Smooth muscle cell (in vitro differentiated cells): ENCODE data around the gene TAC3. TPM values are rescaled to one million over a fixed set of nuclear protein-coding genes. Genes with fewer than 3 reads are reported as not detected.

Experiments
- DNase-seq: peaks from one replicate; lab custom pipeline; 2025; ENCODE audit not compliant: unreplicated experiment; lab: John Stamatoyannopoulos, UW
- H2AFZ ChIP-seq: fragments of 200-600 bp; sonication (generic); 2 replicates; pipeline ENCODE4 v1.6.0; 2016; ENCODE audit warnings: antibody characterized with exemption, low read depth, mild to moderate bottlenecking
- H3F3A ChIP-seq: fragments of 200-600 bp; sonication (generic); 2 replicates; pipeline ENCODE4 v1.6.0; 2017; ENCODE audit warnings: antibody characterized with exemption, low read depth
- H3K27ac ChIP-seq: fragments of 200-600 bp; sonication (generic); 2 replicates; pipeline ENCODE4 v1.5.1; 2016; ENCODE audit warnings: low read depth, mild to moderate bottlenecking
- H3K27me3 ChIP-seq: fragments of 200-600 bp; sonication (generic); 2 replicates; pipeline ENCODE4 v1.6.1; 2016; ENCODE audit warnings: low read depth, mild to moderate bottlenecking
- H3K36me3 ChIP-seq: fragments of 200-600 bp; sonication (generic); 2 replicates; pipeline ENCODE4 v1.5.1; 2016; ENCODE audit warnings: low read depth
- H3K4me1 ChIP-seq: fragments of 200-600 bp; sonication (generic); 2 replicates; pipeline ENCODE4 v1.5.1; 2016; ENCODE audit warnings: low read depth
- H3K4me2 ChIP-seq: fragments of 200-600 bp; sonication (generic); 2 replicates; pipeline ENCODE4 v1.6.0; 2016; ENCODE audit warnings: mild to moderate bottlenecking
- H3K4me3 ChIP-seq: fragments of 200-600 bp; sonication (generic); 2 replicates; pipeline ENCODE4 v1.5.1; 2016; ENCODE audit warnings: mild to moderate bottlenecking
- H3K79me2 ChIP-seq: fragments of 200-600 bp; sonication (generic); 2 replicates; pipeline ENCODE4 v1.6.0; 2016; ENCODE audit warnings: low read depth, mild to moderate bottlenecking
- H3K9ac ChIP-seq: fragments of 200-600 bp; sonication (generic); 2 replicates; pipeline ENCODE4 v1.6.0; 2016; ENCODE audit warnings: low read depth
- H3K9me3 ChIP-seq: fragments of 200-600 bp; sonication (generic); replicated peaks from 2 replicates; pipeline ENCODE4 v1.5.1; 2016; ENCODE audit warnings: low read depth
- H4K20me1 ChIP-seq: fragments of 200-600 bp; sonication (generic); 2 replicates; pipeline ENCODE4 v1.6.0; 2016; ENCODE audit warnings: low read depth
- CTCF ChIP-seq: fragments of 200-600 bp; sonication (generic); IDR thresholded peaks from 2 replicates; pipeline ENCODE4 v1.5.1; 2017; ENCODE audit warnings: borderline replicate concordance, mild to moderate bottlenecking, antibody characterized with exemption; ENCODE audit not compliant: insufficient read depth, poor library complexity, severe bottlenecking
- WGBS: methylation state at CpG from one replicate; pipeline ENCODE4 v1.1.7; 2016; ENCODE audit warnings: low lambda C conversion rate; 5-methylcytosine and 5-hydroxymethylcytosine counted together
- polyA plus RNA-seq: library from polyadenylated mRNA; unstranded; fragments of >200 nt; fragmentation: Nextera tagmentation; extraction: Ambion mirVana; gene quantifications from 2 replicates; pipeline ENCODE4 v1.2.1, GENCODE V29; 2016
- total RNA-seq: library from RNA; depleted of rRNA; stranded (reverse); fragments of >200 nt; gene quantifications from 2 replicates; pipeline ENCODE4 v1.2.3, GENCODE V29; 2014

The TAC3 gene
- total and polyA plus RNA-seq, 2 experiments from 2014 or later: 1.7 to 6.3 TPM

GRCh38 chr12:57010627-57011247, 5.6 kb downstream of the TAC3 start:
- Histone ChIP-seq H3K27me3 (no peaks in the 10 kb centered on the region), H4K20me1 (no peaks in the 10 kb centered on the region), H3K79me2 (peaks cover 4% of the 10 kb centered on the region), H3K9me3 (no peaks in the 10 kb centered on the region), H3K36me3 (no peaks in the 10 kb centered on the region), H3K4me1 (no peaks in the 10 kb centered on the region), H3F3A (peaks cover 11% of the 10 kb centered on the region), H3K9ac (no peak overlapping the region), H3K4me2 (no peak overlapping the region), H2AFZ (no peak overlapping the region), H3K4me3 (no peak overlapping the region), H3K27ac (no peak overlapping the region)
- WGBS: 47% methylated on average over 4 of the region's 4 CpGs
- no peak for DNase-seq
- TF ChIP-seq CTCF: no peak

GRCh38 chr12:57009949-57010626, 6.2 kb downstream of the TAC3 start:
- Histone ChIP-seq H3K36me3 (no peaks in the 10 kb centered on the region), H3K4me3 (no peak overlapping the region), H3K27ac (no peak overlapping the region), H4K20me1 (no peaks in the 10 kb centered on the region), H2AFZ (no peak overlapping the region), H3K9ac (no peak overlapping the region), H3K79me2 (peaks cover 11% of the 10 kb centered on the region), H3K27me3 (no peaks in the 10 kb centered on the region), H3K4me2 (no peak overlapping the region), H3F3A (peaks cover 11% of the 10 kb centered on the region), H3K4me1 (peaks cover 5% of the 10 kb centered on the region), H3K9me3 (no peaks in the 10 kb centered on the region)
- no peak for DNase-seq
- 99% methylated on average over 5 of the region's 5 CpGs for WGBS
- TF ChIP-seq CTCF: no peak

GRCh38 chr12:57008178-57008577, 8.2 kb downstream of the TAC3 start:
- H3F3A ChIP-seq: peaks cover 11% of the 10 kb centered on the region
- no peaks in the 10 kb centered on the region for H3K36me3 ChIP-seq
- peak overlapping the region; percentile 26 for H3K27ac ChIP-seq
- no peak overlapping the region for H3K4me3 ChIP-seq
- no peaks in the 10 kb centered on the region for H3K9me3 ChIP-seq
- H3K4me1 ChIP-seq: peaks cover 7% of the 10 kb centered on the region
- no peak for DNase-seq
- H4K20me1 ChIP-seq: no peaks in the 10 kb centered on the region
- no peaks in the 10 kb centered on the region for H3K27me3 ChIP-seq
- no peak overlapping the region for H3K9ac ChIP-seq
- peaks cover 24% of the 10 kb centered on the region for H3K79me2 ChIP-seq
- TF ChIP-seq CTCF: peak; percentile 58
- peak overlapping the region; percentile 31 for H2AFZ ChIP-seq
- H3K4me2 ChIP-seq: peak overlapping the region; percentile 20
